PC-3 (cell line): ENCODE measurements around the gene CTTNBP2. TPM values are rescaled to one million over a fixed set of nuclear protein-coding genes. Genes with fewer than 3 reads are reported as not detected.
"Not testable (repeated sequence)": the region's sequence is repeated elsewhere in the genome, so short reads cannot be mapped to it uniquely, and the experiment has no call there.

ENCODE experiments used
- ATAC-seq: fragments of 200-7000 bp; cut with Tn5 transposase; 2 replicates; pipeline ENCODE4 v1.9.1; 2020; ENCODE audit warnings: mild to moderate bottlenecking, moderate library complexity
- BruUV-seq: library from RNA; stranded (reverse); fragments of 400-500 nt; replicated peaks from 2 replicates; lab custom pipeline; 2021; lab: Mats Ljungman, UMichigan
- CTCF ChIA-PET: fragments of 300-600 bp; sonication (Branson Sonifier 250); formaldehyde crosslinking; loops from one replicate; lab custom pipeline; 2022; ENCODE audit warnings: antibody characterized with exemption; lab: Charles Lee
- POLR2A ChIA-PET: fragments of 300-600 bp; sonication (Branson Sonifier 250); formaldehyde crosslinking; loops from one replicate; lab custom pipeline; 2022; ENCODE audit warnings: antibody characterized with exemption; ENCODE audit not compliant: unreplicated experiment; lab: Charles Lee
- DNase-seq: peaks from one replicate; pipeline ENCODE4 v3.0.0-alpha.2; 2015
- H2AFZ ChIP-seq: fragments of 300-600 bp; sonication (generic); 2 replicates; pipeline ENCODE4 v1.6.0; 2016; ENCODE audit warnings: antibody characterized with exemption, low read length
- H3F3A ChIP-seq: fragments of 300-600 bp; sonication (generic); one replicate; pipeline ENCODE4 v1.6.0; 2017; ENCODE audit warnings: antibody characterized with exemption, low read length, control low read depth, mild to moderate bottlenecking; ENCODE audit not compliant: unreplicated experiment
- H3K27ac ChIP-seq: fragments of 300-600 bp; sonication (generic); 2 replicates; pipeline ENCODE4 v1.5.1; 2016; ENCODE audit warnings: mild to moderate bottlenecking, low read length
- H3K27me3 ChIP-seq: fragments of 300-600 bp; sonication (generic); 2 replicates; pipeline ENCODE4 v1.6.1; 2016; ENCODE audit warnings: low read length, mixed read lengths
- H3K36me3 ChIP-seq: fragments of 300-600 bp; sonication (generic); 2 replicates; pipeline ENCODE4 v1.6.1; 2016; ENCODE audit warnings: low read depth, mixed run types, low read length, mixed read lengths
- H3K4me1 ChIP-seq: fragments of 300-600 bp; sonication (generic); 2 replicates; pipeline ENCODE4 v1.5.1; 2016; ENCODE audit warnings: low read length; ENCODE audit not compliant: insufficient read depth
- H3K4me2 ChIP-seq: fragments of 300-600 bp; sonication (generic); 2 replicates; pipeline ENCODE4 v1.6.0; 2016; ENCODE audit warnings: low read length
- H3K4me3 ChIP-seq: fragments of 300-600 bp; sonication (generic); 2 replicates; pipeline ENCODE4 v1.5.1; 2016; ENCODE audit warnings: mild to moderate bottlenecking, low read length, mixed read lengths
- H3K79me2 ChIP-seq: fragments of 300-600 bp; sonication (generic); 2 replicates; pipeline ENCODE4 v1.6.1; 2017; ENCODE audit warnings: low read length, mixed read lengths
- H3K9ac ChIP-seq: fragments of 300-600 bp; sonication (generic); 2 replicates; pipeline ENCODE4 v1.6.0; 2016; ENCODE audit warnings: mild to moderate bottlenecking, low read length
- H3K9me2 ChIP-seq: fragments of 300-600 bp; sonication (generic); replicated peaks from 2 replicates; pipeline ENCODE4 v1.6.1; 2016; ENCODE audit warnings: mixed run types, low read length, mixed read lengths
- H3K9me3 ChIP-seq: fragments of 300-600 bp; sonication (generic); 2 replicates; pipeline ENCODE4 v1.6.1; 2016; ENCODE audit warnings: low read length, mixed read lengths
- H4K20me1 ChIP-seq: fragments of 300-600 bp; sonication (generic); 2 replicates; pipeline ENCODE4 v1.6.1; 2016; ENCODE audit warnings: low read length, mixed read lengths
- CTCF ChIP-seq: fragments of 300-600 bp; sonication (generic); conservative IDR thresholded peaks from 2 replicates; pipeline ENCODE4 v1.5.1; 2017; ENCODE audit warnings: antibody characterized with exemption, low read depth, mild to moderate bottlenecking, low read length
- EZH2 ChIP-seq: fragments of 300-600 bp; sonication (generic); IDR thresholded peaks from one replicate; pipeline ENCODE4 v1.6.1; 2017; ENCODE audit warnings: antibody characterized with exemption, mild to moderate bottlenecking, low read length; ENCODE audit not compliant: unreplicated experiment
- EZH2phosphoT487 ChIP-seq: fragments of 300-600 bp; sonication (generic); IDR thresholded peaks from 2 replicates; pipeline ENCODE4 v1.6.1; 2018; ENCODE audit warnings: mild to moderate bottlenecking, antibody characterized with exemption, low read length, borderline replicate concordance
- intact Hi-C: fragments of 100-400 bp; cut with micrococcal nuclease; formaldehyde crosslinking; loops from 2 replicates; pipeline ENCODE4 v1.9.0; 2023
- total RNA-seq: library from RNA; depleted of rRNA; stranded (reverse); fragments of >200 nt; gene quantifications from 2 replicates; pipeline ENCODE4 v1.2.3, GENCODE V29; 2014

The CTTNBP2 gene
- total RNA-seq, 1 experiment from 2014 or later: 1.1 TPM

GRCh38 chr7:117715784-117716445, 157.3 kb downstream of the CTTNBP2 start:
- no peaks in the 10 kb centered on the region for H3K4me1 ChIP-seq
- BruUV-seq: no TSS peak
- no peaks in the 10 kb centered on the region for H3K36me3 ChIP-seq
- no peaks in the 10 kb centered on the region for H4K20me1 ChIP-seq
- TF ChIP-seq EZH2 (no peak), EZH2phosphoT487 (no peak), CTCF (peak; percentile 73)
- DNase-seq: peak; percentile 72
- H3K9ac ChIP-seq: no peak overlapping the region
- no peaks in the 10 kb centered on the region for H3K9me3 ChIP-seq
- no peak overlapping the region for H3K27ac ChIP-seq
- H3K79me2 ChIP-seq: no peaks in the 10 kb centered on the region
- H3K9me2 ChIP-seq: no peaks in the 10 kb centered on the region
- H3K4me3 ChIP-seq: no peak overlapping the region
- no peak overlapping the region for H3K4me2 ChIP-seq
- H3F3A ChIP-seq: no peaks in the 10 kb centered on the region
- peak; percentile 81 for ATAC-seq
- H2AFZ ChIP-seq: no peak overlapping the region
- POLR2A ChIA-PET: no interaction called here
- CTCF ChIA-PET: interaction anchor here (0.5 to 1.1 kb wide), 4 partner anchors 43 to 1030 kb away, joined by 3 to 12 read pairs (median 5); no protein-coding TSS in a partner anchor
- 0 out of 2 replicates have a peak, but pooled peaks cover 3% of the 10 kb centered on the region for H3K27me3 ChIP-seq
- intact Hi-C loops: loop anchor here (1.0 kb wide), 2 partner anchors 257 to 317 kb away; no protein-coding TSS in a partner anchor

- Histone ChIP-seq H3K4me3 (no peak overlapping the region), H3K79me2 (no peaks in the 10 kb centered on the region), H3K36me3 (no peaks in the 10 kb centered on the region), H3K9ac (no peak overlapping the region), H3K4me1 (no peaks in the 10 kb centered on the region), H3K27me3 (0 out of 2 replicates have a peak, but pooled peaks cover 3% of the 10 kb centered on the region), H4K20me1 (no peaks in the 10 kb centered on the region), H3K4me2 (no peak overlapping the region), H3K27ac (no peak overlapping the region), H2AFZ (no peak overlapping the region), H3K9me2 (no peaks in the 10 kb centered on the region), H3F3A (no peaks in the 10 kb centered on the region), H3K9me3 (no peaks in the 10 kb centered on the region)
- ATAC-seq (no peak), DNase-seq (no peak)
- ChIA-PET CTCF (no interaction called here), POLR2A (no interaction called here)
- BruUV-seq: no TSS peak
- intact Hi-C loops: no loop called here
- TF ChIP-seq CTCF: no peak
Measured at GRCh38 chr7:117711556-117711955, 161.7 kb downstream of the CTTNBP2 start.

GRCh38 chr7:117708173-117708572, 165.1 kb downstream of the CTTNBP2 start:
- H3K4me2 ChIP-seq, H2AFZ ChIP-seq, H3K79me2 ChIP-seq, H3K9me2 ChIP-seq, intact Hi-C loops, ATAC-seq, H3K4me1 ChIP-seq, H3F3A ChIP-seq, H3K9me3 ChIP-seq, POLR2A ChIA-PET, H3K27me3 ChIP-seq, BruUV-seq, CTCF ChIA-PET, H3K27ac ChIP-seq, H3K9ac ChIP-seq, H4K20me1 ChIP-seq, DNase-seq, H3K4me3 ChIP-seq, H3K36me3 ChIP-seq: not testable (repeated sequence)
